Hematopoietic multipotent progenitor cell (in vitro differentiated cells): ENCODE results near the gene BANF2. TPM values are rescaled to one million over a fixed set of nuclear protein-coding genes. Genes with fewer than 3 reads are reported as not detected.

Source experiments
- DNase-seq, 3 donors: peaks; one replicate each; pipeline ENCODE4 v3.0.0-alpha.2; 2011 to 2015; ENCODE audit warnings: low read depth in 2 of 3, low spot score in 2 of 3
- total RNA-seq: library from RNA; depleted of rRNA; stranded (reverse); fragments of >200 nt; gene quantifications from one replicate; pipeline ENCODE4 v1.2.3, GENCODE V29; 2012

Gene BANF2
- total RNA-seq, 1 donor, result not detected

DNA sequence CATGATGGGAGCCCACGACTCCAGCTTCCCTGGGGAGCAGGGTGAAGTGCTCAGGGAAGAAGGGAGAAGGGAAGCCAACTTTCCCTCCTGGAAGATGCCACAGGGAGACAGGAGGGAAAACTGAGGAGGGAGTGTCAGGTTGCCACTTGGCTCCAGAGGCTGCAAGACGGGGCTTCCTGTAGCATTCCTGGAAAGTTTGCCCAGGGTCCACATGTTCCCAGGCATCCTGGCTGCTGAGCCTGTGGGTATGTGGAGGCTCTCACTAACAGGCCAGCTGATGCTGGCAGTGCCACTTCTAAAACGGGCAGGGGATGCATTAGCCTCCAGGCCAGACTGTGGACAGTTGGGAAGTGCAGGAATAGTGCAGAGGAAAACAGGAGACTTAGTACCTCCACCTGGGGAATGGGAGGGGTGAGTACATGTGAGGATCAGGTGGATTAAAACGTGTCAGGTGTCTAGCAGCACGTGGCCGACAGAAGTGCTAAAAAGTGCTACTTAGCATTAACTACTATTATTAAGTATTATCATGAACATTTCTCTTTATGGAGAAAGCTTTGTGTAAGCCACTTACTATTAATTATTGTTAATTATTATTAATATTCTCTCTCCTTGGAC lies 33.2 kb downstream of the BANF2 start:
- DNase-seq, result no peak

DNA sequence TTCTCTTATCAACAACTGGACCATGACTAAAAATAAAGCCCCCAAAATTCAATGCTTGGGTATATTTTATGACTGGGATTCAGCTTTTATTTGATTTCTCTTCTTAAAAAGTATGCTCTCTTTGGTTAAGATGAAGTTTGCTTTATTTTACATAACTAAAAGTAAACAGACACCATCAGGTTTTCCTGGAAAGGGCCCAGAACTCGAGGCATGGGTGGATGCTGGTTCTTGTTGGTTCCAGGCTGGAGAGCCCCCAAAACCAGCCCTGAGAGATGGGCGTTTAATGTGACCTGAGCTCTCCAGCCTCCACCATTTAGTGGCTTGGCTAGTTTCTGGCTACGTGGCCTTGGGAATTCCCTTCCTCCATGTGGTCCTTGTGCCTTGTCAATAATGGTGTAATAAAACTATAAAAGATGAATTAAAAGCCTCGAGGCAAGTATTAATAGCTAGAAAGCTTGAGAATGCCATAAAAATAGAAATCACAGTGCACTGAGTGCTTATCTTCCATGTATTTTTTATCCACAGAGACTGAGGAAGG lies 34.1 kb downstream of the BANF2 start:
- DNase-seq, result no peak

DNA sequence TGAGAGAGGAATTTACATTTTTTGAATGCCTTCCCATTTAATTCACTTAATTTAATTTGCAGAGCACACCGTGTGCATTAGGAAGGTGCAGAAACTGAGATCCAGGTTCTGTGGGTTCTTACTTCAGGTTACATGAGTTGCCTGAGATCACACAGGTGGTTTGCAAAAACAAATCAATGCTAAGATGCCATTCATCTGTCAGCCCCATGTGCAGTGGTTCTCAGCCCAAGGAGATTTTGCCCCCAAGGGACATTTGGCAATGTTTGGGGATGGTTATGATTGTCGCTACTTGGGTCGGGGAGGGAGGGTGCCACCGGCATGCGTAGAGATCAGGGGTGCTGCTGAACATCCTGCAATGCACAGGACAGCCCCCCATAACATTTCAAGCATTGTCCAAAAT lies 34.6 kb downstream of the BANF2 start:
- no peak for DNase-seq

DNA sequence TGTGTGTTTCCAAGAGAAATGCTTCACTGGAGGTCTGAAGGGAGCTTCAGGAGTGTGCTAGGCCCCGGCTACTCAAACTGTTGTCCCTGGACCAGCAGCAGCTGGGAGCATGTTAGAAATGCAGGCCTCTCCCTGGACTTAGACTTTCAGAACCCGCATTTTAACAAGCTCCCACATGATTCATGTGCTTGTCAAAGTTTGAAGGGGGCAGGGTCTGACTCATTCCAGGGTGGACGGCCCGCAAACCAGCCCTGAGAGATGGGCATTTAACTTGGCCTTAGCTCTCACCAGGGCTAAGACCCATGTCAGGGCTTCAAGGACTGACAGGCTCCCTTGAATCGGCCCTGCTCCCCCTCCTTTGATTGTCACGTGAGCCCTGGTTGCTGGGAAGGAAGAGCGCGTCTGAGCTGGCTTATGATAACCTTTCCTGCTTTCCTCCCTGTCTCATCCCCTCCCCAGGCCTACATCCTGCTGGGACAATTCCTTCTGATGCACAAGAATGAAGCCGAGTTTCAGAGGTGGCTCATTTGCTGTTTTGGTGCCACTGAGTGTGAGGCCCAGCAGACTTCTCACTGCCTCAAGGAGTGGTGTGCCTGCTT lies 35.5 kb downstream of the BANF2 start:
- DNase-seq, result no peak

DNA sequence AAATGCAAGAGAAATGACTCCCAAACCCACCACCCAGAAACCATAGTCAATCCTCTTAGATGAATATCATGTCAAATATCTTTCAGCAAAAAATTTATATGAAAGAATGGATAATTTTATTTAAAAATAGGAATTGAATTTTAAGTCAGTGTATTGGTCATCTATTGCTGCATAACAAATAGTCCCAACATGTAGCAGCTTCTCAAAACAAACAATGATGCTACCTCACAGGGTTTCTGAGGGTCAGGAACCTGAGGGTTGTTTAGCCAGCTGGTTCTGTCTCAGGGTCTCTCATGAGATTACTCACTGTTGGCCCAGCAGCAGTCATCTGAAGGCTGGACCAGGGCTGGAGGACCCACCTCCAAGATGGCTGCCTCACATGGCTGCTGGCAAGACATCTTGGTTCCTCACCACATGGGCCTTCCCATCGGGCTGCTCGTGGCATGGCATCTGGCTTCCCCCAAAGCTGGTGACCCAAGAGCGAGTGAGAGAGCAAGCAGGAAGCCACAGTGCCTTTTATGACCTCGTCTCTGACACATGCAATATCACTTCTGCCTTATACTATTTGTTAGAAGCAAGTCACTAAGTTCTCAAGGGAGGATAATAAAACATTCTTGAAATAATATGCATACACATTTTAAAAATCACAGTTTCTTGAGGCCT lies 36.3 kb downstream of the BANF2 start:
- DNase-seq, result no peak

DNA sequence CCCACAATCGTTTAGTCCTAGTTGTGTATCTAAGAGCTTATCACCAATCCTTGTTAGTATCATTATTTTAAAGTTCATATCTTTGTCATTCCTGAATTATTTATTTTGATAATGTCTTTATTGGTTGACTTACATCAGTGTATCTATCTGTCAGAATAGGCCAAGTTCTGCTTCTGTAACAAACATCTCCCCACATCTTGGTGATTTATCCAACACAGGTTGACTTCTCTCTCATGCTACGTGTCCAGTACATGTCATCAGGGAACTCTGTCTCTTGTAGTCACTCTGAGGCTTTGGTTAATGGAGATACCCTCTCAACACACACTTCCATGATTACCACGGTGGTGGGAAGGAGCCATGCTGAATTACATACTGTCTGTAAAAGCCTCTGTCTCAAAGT lies 38.4 kb downstream of the BANF2 start:
- DNase-seq, result no peak

DNA sequence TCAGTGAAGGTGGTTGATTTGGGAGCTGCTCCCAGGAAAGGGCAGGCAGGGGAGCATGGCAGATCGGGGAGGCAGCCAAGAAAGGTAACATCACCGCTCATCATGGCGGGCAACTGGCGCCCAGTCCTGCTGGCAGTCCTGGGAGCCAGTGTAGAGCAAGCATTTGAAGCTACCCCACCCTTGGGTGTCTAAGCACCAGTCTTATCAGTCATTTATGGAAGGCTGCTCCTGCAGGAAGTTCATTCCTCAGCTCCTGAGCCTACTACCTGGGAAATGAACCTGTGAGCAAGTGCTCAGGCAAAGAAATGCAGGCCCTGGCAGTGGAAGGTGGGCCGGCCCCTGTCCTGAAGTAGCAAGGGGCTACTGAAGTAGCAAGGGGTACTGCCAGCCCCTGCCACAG lies 41.5 kb downstream of the BANF2 start:
- DNase-seq, result no peak

DNA sequence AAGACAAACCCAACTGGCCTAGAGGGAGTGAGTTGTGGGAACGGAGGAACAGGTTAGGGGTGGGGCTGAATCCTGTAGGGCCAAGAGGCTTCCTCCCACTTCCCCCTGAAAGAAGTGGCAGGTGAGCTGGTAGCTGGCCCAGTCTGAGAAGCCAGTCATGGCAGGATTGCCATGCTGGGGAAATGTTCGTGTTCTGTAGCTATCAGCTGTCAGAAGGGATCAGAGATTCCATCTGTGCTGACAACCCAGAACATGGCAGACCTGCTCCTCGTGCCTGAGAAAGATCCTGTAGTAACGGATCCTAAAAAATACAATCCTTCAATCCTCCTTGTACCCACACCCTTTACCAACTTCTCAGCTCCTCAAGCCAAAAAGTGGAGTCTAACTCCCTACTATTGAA lies 43.0 kb downstream of the BANF2 start:
- no peak for DNase-seq

DNA sequence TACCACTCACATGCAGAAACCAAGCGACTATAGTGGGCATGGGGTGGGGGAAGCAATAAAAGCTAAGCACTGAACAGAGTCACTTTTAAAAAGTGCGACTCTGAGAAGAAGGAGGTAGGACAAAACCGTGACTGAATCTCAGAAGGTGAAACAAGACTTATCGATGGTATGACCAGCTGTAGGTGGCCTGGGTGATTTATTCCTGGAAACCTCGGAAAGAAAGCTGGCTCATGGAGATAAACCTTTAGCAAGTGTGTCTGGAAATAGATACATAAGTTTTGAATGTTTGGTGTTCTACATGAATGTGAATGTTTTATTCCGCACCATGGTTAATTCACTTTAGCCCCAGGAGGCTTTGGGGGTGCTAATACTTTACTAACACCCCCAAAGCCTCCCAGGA lies 43.9 kb downstream of the BANF2 start:
- DNase-seq, result no peak

DNA sequence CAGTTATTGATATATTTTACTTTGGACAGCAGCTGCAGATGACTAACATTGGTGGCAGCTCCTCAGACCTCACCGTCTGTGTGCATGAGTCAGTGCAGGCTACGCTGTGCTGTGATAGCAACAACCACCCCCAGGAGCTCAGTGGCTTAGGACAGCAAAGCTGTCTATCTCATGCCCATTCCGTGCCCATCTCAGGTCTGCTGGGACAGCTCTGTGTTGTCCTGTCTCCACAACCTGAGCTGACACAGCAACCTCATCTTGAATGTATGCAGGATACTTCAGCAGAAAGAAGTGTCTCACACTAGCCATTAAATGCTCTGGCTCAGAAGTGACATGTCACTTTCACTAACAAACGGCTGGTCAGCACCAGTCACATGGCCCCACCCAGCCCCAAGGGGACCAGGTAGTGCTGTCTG lies 47.7 kb downstream of the BANF2 start:
- DNase-seq, result no peak

DNA sequence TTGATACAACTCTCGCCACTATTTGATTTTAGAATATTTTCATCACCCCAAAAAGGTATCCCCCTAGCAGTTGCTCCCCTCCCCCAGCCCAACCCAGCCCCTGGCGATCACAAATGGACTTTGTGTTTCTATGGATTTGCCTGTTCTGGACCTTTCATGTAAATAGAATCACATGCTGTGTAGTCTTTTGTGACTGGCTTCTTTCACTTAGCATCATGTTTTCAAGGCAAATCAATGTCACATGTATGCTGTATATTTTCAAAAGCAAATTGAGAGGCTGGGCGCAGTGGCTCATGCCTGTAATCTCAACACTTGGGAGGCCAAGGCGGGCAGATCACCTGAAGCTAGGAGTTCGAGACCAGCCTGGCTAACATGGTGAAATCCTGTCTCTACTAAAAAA lies 48.5 kb downstream of the BANF2 start:
- no peak for DNase-seq

DNA sequence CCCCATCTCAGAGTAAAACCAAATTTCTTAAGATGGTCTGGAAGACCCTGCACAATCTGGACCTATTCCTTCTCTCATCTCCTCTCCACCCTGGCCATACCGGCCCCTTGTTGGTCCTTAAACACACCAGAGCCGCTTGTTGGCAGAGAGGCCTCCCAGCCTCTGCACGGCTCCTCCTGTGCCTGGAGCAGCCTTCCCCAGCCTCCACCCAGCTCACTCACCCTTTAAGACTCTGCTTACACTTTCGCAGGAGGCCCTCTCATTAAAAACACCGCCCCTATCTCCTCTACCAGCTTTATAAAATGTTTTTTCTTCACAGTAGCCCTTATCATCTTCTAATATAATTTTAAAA lies 49.8 kb downstream of the BANF2 start:
- DNase-seq, result no peak

DNA sequence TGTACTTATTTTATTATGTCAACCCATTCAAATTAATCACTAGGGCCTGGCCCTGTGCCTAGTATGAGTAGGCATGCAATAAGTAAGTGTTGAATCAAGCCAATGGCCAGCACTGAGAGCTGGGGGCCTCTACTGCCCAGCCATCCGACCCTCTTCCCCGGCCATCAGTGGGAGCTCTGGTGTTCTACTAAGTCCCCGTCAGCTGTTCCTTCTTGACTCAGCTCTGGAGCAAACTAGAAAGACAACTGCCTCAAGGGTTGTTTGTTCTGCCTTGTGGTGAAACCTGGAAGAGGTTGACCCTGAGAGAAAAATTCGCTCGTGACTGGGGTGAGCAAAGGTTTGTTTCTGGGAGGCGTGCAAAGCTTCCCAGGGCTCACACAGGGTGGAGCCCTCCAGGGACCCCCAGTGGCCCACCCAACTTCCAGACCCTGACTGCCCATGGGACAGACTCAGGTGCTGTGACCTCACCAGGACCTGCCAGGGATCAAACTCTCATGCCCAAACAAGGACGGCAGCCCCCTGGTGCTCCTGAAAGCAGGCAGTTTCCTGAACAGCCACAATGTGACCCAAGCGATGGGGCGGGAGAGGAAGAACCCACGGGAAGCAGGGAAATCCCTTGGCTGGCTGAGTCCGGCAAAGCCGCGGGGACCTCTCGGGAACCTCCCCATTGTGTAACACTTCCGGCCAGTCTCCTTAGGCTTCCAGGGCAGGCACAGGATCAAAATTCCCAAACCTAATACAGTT lies 50.4 kb downstream of the BANF2 start:
- no peak for DNase-seq

DNA sequence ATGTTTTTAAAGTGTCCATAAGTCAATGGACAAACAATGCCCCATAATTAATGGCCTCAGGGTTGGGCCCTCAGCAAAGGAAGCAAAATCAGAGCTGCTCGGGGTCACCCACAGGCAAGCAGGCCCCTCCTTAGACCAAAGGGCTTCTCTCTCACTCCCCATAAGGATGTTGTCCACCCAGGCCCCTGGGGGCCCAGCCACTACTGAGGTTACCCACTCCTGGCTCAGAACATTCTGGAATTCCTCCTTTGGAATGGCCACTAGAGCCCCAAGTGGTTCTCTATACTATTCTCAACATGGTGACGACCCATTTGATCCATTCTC lies 50.9 kb downstream of the BANF2 start:
- DNase-seq, result no peak

DNA sequence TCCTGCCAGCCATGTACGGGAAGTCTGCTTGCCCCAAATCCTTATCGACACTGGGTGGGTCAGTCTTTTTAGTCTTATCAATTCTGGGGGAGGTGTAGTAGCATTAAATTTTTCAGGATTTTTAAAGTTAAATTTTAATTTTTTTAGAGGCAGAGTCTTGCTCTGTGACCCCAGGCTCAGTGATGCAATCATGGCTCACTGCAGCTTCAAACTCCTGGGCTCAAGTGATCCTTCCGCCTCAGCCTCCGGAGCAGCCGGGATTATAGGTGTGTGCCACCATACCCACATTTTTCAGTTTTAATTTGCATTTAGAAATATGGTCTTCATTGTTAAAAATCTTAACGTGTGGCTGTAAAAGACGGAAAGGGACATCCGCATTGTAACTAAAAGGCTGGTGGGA lies 51.9 kb downstream of the BANF2 start:
- DNase-seq, result no peak

DNA sequence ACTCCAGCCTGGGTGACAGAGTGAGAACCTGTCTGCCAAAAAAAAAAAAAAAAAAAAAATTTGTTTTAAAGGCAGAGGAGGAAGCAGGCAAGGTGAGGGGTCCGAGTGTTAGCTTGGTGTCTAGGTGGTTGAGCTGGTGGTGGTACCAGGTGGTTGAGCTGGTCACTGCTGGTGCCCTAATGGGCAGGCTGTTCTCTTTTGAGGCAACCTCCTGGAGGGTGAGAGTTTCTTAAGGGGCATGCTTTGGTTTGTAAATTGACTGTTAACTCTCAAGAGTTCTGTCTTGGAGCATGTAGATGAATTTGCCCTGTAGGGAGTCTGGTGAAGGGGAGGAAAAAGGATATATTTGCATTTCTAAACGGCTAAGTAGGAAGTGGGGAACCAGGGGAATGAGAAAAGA lies 52.7 kb downstream of the BANF2 start:
- DNase-seq, result no peak

DNA sequence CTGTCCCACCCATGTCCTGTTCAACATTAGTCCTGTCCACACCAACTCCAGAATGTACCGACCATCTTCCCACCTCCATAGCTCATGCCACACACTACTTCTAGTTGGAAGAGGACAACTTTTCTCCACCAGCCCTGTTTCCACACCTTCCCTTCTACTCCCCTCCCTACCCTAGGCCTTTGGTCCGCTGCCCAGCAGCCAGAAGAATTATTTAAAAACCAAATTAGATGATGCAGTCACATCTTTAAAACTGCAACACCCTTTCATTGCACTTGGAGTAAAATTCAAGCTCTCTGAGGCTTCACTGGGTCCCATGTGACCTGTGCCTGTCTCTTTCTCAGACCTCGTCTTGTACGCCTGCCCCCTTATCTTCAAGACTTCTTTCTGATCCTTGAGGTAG lies 53.8 kb downstream of the BANF2 start:
- DNase-seq, result no peak

DNA sequence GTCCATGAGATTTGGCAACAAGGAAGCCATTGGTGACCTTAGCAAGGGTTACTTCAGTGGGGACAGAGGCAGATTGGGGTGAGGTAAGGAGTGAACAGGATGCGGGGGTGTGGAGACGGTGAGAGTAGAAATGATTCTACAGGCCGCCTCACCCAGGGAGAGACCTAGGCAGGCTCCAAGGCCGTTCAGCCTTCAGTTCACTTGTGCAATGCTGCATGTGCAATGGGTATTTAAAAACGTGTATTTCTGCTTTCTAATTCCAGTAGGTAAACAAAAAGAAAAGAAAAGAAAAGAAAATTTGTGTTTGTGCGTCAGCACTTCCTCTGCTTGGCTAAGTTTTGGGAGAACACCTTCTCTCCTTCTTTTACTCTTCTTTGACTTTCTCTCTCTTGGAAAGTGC lies 56.8 kb downstream of the BANF2 start:
- DNase-seq, result no peak

DNA sequence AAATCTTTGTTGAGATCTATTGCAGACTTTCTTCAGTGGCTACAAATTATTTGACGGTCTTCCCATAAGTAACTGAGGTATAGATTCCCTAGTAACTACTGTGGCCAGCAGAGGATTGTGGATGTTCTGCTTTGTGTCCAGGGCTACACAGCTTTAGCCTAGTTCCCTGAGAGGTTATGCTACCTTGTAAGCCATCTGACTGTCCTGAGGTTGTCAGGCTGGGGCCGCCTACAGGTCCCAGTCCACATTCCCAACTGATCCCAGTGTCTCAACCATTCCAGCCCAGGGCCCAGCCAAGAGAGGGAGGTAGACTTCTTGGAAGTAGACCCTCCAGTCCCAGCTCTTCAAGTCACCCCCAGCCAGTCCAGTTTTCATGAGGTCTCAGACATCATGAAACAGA lies 57.7 kb downstream of the BANF2 start:
- no peak for DNase-seq

DNA sequence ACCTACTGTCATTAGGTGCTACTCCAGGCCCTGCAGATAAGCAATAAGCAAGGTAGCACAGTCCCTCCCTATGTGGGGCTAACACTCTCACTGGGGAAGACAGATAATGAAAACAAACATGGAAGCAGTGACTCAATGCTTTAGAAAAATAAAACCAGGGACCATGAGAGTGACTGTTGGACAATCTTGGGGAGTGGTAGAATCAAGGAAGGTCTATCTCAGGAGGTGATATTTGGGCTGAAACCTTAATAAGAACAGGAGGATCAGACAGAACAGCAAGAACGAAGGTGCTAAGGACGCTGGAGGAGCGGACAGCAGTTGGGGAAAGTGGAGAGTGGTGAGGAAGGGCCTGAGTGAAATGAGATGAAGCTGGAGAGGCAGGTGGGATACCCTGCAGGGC lies 58.2 kb downstream of the BANF2 start:
- DNase-seq, result no peak

DNA sequence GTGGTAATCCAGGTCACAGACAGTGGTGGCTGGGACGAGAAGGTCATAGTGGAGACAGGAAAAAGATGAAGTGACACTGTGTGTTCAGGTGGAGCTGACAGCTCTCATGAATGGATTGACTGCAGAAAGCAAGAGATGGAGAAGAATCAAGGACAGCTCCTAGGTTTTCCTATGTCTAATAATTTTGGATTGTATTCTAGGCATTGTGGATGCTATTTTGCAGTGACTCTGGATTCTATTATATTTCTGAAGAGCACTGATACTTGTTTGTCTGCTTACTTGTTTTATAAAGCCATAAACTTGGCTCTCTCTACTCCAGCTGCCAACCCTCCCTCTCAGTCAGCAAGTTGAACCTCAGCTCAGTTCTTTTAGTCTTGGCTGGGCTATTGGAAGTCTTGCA lies 58.7 kb downstream of the BANF2 start:
- DNase-seq, result no peak

DNA sequence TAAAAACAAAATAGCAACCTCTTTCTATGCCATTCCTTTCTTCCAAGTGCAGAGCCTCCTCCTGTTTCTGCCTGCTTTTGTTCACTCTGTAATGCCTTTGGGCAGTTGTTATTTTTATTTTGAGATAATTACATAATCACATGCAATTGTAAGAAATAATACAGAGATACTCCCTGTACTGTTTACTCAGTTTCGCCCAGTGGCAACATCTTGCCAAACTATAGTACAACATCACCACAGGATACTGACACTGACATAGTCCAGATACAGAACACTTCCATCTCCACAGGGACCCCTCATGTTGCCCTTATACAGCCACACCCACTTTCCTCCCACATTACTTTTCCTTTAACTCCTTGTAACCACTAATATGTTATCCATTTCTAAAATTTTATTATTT lies 59.7 kb downstream of the BANF2 start:
- no peak for DNase-seq
